ENCODE data around the gene SPIB.
"Not testable (repeated sequence)": the region's sequence is repeated elsewhere in the genome, so short reads cannot be mapped to it uniquely, and the experiment has no call there.

Gene SPIB

GRCh38 chr19:50419580-50420035 is 870 bp downstream of the SPIB start:
- DNase-seq = no peak

- DNase-seq = no peak
These were observed 1.4 kb downstream of the SPIB start for GRCh38 chr19:50420127-50420526.

- no peak for DNase-seq
These were observed 2.1 kb downstream of the SPIB start for GRCh38 chr19:50420808-50421207.

DNA sequence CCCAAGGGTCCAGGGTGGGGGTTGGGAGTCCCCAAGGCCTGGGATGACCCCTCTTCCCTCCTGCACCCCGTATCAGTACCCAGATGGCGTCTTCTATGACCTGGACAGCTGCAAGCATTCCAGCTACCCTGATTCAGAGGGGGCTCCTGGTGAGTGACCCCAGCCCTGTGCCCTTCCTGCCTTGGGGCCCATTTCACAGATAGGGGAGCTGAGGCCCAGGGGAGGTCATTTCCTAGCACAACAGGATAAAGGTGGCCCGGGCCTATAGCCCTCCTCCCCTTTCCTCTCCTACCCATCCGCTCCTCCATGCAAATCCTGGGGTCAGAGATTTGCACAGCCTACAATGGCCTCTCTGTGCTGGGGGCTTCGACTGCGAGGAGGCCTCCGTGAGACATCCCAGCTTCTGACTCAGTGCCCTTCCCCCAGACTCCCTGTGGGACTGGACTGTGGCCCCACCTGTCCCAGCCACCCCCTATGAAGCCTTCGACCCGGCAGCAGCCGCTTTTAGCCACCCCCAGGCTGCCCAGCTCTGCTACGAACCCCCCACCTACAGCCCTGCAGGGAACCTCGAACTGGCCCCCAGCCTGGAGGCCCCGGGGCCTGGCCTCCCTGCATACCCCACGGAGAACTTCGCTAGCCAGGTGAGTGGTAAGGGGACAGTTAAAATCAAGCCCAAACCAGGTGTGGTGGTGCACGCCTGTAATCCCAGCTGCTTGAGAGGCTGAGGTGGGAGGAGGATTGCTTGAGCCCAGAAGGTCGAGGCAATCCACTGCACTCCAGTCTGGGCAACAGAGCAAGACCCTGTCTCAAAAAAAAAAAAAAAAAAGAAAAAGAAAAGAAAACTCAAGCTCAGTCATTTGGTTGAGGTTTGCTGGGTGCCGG is 3.9 kb downstream of the SPIB start:
- no peak for DNase-seq

DNA sequence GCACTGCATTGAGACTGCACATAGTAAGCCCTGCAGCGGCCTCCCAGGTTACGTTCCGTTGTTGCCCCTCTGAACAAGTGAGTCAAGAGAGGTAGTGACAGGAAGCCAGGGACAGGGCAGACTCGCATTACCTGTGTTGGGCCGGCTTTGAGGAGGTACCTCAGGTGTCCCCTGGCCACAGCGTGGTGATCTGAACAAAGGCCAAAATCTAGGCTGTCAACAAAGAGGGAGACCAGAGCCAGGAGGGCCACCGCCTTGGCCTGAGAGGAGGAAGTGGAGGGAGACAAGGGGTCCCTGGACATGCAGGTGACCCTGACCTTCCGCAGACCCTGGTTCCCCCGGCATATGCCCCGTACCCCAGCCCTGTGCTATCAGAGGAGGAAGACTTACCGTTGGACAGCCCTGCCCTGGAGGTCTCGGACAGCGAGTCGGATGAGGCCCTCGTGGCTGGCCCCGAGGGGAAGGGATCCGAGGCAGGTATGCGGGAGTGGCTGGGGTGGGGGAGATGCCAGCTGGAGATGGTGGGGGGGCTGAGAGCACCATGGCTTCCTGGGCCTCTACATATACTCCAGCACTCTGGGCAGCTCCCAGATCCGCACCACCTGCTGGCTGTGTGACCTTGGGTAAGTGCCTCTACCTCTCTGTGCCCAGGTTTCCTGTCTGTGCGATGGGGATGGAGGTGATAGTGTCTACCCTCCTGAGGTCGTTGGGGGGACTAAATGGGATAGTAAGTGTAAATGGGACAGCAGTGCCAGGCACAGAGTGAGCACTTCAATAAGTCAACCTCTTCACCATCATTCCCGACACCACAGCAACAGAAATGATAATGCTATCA is 4.8 kb downstream of the SPIB start:
- no peak for DNase-seq

DNA sequence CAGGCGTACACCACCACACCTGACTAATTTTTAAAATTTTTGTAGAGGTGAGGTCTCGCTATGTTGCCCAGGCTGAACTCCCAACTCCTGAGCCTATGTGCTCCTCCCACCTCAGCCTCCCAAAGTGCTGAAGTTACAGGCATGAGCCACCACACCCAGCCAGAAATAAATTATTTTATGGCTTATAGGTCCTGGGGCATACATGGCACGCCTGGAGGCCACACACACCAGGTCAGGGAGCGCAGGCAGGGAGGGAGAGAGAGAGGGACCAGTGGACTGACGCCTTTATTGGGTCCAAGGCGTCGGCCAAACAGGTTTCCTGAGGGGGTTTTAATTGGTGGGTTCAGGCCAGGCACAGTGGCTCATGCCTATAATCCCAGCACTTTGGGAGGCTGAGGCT is 6.8 kb downstream of the SPIB start:
- no peak for DNase-seq

DNA sequence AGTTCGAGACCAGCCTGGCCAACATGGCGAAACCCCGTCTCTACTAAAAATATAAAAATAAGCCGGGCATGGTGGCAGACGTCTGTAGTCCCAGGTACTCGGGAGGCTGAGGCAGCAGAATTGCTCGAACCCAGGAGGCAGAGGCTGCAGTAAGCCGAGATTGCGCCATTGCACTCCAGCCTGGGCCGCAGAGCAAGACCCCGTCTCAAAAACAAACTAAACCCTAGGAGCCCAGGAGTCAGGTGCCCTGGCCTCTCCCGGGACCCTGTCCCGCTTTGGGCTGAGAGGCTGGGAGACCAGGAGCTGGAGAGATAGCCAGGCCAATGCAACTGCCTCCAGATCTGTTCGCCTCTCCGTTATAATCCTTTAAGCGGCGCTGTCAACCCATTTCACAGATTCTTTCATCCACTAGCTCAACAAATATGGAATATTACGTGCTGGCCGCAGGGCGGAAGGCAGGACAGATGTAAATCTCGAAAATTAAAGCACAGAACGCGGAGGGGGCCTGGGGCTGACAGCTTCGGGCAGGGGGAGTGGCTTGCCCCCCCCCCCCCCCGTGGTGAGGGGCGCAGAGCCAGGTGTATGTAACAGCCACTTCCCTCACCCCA is 8.7 kb downstream of the SPIB start:
- no peak for DNase-seq

GRCh38 chr19:50427997-50428425 is 9.3 kb downstream of the SPIB start:
- peak; percentile 35 for DNase-seq

DNA sequence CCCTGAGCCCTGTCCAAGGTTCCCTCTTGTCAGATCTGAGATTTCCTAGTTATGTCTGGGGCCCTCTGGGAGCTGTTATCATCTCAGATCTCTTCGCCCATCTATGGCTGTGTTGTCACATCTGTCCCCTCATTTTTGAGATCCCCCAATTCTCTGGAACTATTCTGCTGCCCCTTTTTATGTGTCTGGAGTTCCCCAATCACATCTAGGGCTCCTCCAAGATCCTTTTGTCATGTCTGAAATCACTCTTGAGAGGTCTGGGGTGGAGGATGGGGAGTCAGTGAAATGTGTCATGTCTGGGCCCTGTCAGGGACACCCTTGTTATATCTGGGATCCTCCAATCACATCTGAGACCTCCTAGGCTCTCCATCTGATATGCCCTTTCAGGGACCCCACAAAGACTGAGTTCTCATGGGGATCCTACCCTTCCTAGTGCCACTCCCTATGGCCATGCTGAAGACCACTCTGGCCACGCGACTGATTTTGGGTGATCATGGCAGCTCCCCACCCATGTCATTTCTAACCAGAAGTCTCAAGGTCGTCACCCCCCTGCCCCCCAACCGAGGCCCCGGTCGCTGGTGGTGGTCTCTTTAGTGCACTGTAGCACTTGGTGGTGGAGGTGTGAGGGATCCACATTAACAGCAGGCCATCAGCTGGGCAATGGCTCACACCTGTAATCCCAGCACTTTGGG is 10.2 kb downstream of the SPIB start:
- DNase-seq = no peak

- no peak for DNase-seq
These were observed 12.2 kb downstream of the SPIB start for GRCh38 chr19:50430888-50431342.

- peak; percentile 66 for DNase-seq
These were observed 12.8 kb downstream of the SPIB start for GRCh38 chr19:50431343-50432220.

- DNase-seq = no peak
These were observed 13.7 kb downstream of the SPIB start, which contains the start of gene MYBPC2 for GRCh38 chr19:50432221-50433028. Gene MYBPC2 (plus strand): TSS chr19:50432892. CDS start chr19:50432954, 62 bp downstream.

- DNase-seq = no peak
These were observed 14.8 kb downstream of the SPIB start for GRCh38 chr19:50433201-50434180.

GRCh38 chr19:50434525-50434924 is 15.8 kb downstream of the SPIB start:
- no peak for DNase-seq

- no peak for DNase-seq
These were observed 16.5 kb downstream of the SPIB start for GRCh38 chr19:50435221-50435620.

GRCh38 chr19:50435627-50436026 is 16.9 kb downstream of the SPIB start:
- no peak for DNase-seq

DNA sequence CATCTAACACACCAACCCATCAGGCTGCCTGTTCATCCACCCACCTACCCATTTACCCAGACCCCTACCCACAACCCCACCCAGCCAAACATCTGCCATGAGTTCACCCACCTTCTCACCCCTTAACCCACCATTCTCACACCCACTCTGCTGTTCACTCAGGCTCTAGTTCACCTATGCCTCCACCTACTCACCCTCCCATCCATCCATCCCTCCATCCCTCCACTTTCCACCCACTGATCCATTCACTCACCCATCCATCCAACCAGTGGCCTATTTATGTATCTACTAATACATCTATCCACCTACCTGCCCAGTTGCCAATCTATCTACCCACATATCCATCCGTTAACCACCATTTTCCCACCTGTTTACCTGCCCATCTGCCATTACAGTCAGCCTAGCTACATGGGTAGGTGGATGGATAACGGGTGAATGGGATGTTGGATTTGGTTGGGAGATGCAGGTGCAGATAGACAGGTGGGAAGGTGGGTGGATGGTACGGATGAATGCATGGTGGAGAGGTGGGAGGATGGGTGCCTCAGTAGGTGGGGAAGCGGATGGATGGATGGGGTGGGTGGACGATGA is 19.2 kb downstream of the SPIB start:
- no peak for DNase-seq

DNA sequence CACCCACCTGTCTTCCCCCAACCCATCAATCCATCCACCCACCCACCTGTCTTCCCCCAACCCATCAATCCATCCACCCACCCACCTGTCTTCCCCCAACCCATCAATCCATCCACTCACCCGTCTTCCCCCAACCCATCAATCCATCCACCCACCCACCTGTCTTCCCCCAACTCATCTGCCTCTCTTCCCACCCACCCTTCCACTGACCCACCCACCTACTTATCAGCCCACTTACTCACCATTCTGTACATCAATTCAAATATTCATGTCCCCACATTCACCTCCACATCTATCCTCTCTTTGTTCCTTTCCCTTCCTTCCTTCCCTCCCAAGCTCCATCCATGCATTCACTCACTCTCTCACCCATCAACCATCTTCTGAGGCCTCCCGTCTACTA is 20.4 kb downstream of the SPIB start:
- DNase-seq = not testable (repeated sequence)

- no peak for DNase-seq
These were observed 25.3 kb downstream of the SPIB start for GRCh38 chr19:50444059-50444458.

All from fibroblast of skin of scalp (primary cell).